GM12875 (cell line): ENCODE results near the gene AVEN.
"Not testable (repeated sequence)": the region's sequence is repeated elsewhere in the genome, so short reads cannot be mapped to it uniquely, and the experiment has no call there.

ENCODE experiments used
- H3K4me3 ChIP-seq: one replicate; pipeline ENCODE4 v1.5.1; 2011; ENCODE audit warnings: low read depth, low read length, control low read depth
- CTCF ChIP-seq: IDR thresholded peaks from 2 replicates; pipeline ENCODE4 v1.5.1; 2011; ENCODE audit warnings: low read depth, mild to moderate bottlenecking, control low read depth, inconsistent platforms, low read length, moderate library complexity, borderline replicate concordance; ENCODE audit not compliant: insufficient read depth

The AVEN gene

DNA sequence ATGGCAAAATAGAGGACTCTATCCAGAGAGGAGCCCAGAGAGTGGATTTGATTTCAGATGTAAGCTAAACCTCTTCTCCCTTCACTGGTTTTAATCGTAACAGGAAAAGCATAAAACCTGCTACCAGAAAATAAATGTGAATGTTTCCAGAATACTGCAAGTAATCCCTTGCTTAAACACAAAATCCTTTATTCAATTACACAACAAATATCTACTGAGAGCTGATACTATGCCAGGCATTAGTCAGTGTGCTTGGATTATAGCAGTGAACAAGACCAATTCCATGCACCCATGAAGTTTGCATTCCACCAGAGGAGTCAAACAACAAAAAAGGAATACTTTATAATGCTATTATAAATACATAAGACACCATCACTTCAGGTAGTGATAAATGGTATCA is 15.1 kb downstream of the AVEN start:
- no peak overlapping the region for H3K4me3 ChIP-seq
- no peak for TF ChIP-seq CTCF

GRCh38 chr15:34019369-34019990 is 19.5 kb downstream of the AVEN start:
- TF ChIP-seq CTCF = no peak

GRCh38 chr15:34018738-34019137 is 20.3 kb downstream of the AVEN start:
- H3K4me3 ChIP-seq = not testable (repeated sequence)

More at GRCh38 chr15:34019369-34019990, 19.5 kb downstream of the AVEN start:
- H3K4me3 ChIP-seq = no peak overlapping the region

GRCh38 chr15:34018021-34018645 is 20.9 kb downstream of the AVEN start:
- no peak overlapping the region for H3K4me3 ChIP-seq
- no peak for TF ChIP-seq CTCF

DNA sequence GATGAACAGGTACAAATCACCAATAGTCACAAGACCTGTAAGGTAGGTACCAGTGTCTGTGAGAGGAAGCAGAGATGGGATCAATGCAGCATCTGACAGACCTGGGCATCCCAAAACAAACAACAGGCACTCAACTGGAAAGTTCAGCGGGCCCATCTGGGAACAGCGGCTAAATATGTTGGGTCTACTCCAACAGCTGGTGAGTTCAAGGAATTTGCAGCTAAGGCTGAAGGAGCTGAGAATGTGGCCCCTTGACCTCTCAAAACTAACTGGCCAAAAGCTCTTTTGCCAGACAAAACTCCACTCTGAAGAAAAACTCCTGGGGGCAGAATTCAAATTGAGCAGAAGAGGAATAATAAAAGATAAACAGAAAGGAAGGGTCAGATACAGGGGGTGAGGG is 24.4 kb downstream of the AVEN start:
- no peak for TF ChIP-seq CTCF
- no peak overlapping the region for H3K4me3 ChIP-seq

DNA sequence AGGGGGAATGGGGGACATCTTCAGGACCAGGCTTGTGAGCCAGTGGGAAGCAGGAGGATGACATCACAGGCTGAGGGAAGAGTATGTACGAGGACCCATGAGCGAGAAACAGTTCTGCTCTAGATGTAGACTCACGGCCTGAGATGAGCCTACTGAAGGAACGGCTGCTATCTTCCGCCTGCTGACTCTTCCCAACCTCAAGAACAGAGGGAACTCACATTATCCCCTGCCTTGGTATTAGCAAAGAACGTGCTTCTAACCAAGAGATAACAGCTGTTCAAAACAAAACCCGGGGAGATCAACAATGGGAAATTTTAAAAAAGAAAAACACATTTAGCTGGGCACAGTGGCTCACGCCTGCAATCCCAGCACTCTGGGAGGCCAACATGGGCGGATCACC is 25.3 kb downstream of the AVEN start:
- H3K4me3 ChIP-seq = no peak overlapping the region
- TF ChIP-seq CTCF = no peak

DNA sequence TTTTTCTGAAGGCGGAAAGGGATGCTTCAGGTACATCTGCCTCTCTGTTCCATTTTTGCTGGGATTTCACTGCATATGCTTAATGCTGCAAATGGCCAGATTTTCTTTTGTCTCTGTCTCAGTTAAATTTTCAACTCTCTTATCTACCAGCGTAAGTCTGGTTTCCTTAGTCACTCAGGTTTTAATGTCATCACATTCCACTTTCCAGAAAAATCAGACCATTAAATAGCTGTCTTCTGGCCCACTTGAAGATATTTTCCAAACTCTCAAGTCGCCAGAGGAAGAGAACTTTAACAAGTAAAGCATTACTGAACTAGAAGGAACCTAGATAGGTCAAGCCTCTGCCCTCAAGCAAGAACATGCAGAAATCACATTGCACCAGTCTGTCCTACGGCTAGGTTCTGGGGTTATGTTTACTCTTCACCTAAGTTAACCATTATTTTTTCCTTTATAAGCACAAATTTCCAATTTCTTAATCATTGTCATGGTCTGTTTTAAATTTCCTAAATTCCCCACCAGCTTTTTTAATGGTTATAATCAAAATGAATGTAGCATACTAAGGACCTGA is 26.5 kb downstream of the AVEN start:
- TF ChIP-seq CTCF = no peak
- no peak overlapping the region for H3K4me3 ChIP-seq
